Measurements from ENCODE around the gene TCERG1L. TPM values are rescaled to one million over a fixed set of nuclear protein-coding genes. Genes with fewer than 3 reads are reported as not detected.
"Not testable (repeated sequence)": the region's sequence is repeated elsewhere in the genome, so short reads cannot be mapped to it uniquely, and the experiment has no call there.

TCERG1L gene
- total and polyA plus RNA-seq, 4 donors: 1.9 to 23.5 (median 14.9) TPM

DNA sequence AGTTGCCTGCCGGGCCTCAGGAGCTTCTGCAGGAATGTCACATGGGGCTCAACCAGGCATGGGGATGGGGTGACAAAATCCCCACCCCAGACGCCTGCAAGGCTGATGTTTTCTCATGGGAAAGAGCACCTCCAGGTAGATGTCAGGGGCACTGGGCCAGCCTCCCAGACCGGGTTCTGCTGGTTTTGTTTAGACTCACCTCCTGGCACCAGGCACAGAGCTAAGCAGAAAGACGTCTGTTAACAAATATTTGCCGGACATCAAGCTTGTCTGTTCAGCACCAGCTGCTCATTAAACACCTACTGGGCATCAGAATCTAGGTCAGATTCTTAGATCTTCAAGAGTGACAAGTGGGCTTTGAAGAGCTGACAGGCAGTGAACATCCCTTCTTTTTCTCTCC, 34.9 kb upstream of the TCERG1L start:
- 56% methylated on average over 5 of the region's 5 CpGs for WGBS (ENCODE audit: insufficient coverage)
- no peaks in the 10 kb centered on the region for H3K9me3 ChIP-seq (ENCODE audit: control insufficient read depth, insufficient read depth, low read length)
- no peaks in the 10 kb centered on the region for H3K36me3 ChIP-seq (ENCODE audit: control insufficient read depth, insufficient read depth, low read length)
- no peak overlapping the region for H3K27ac ChIP-seq (ENCODE audit: low read depth, low read length)
- peaks cover 5% of the 10 kb centered on the region for H3K4me1 ChIP-seq (ENCODE audit: control insufficient read depth, insufficient read depth, low read length)
- H3K4me3 ChIP-seq (ENCODE audit: low read depth, low read length): no peak overlapping the region
- DNase-seq (ENCODE audit: low read depth in 4 of 6, low spot score in 6 of 6): no peak
- H3K27me3 ChIP-seq (ENCODE audit: control insufficient read depth, insufficient read depth, low read length): no peaks in the 10 kb centered on the region

- no peaks in the 10 kb centered on the region for H3K9me3 ChIP-seq (ENCODE audit: control insufficient read depth, insufficient read depth, low read length)
- H3K27me3 ChIP-seq (ENCODE audit: control insufficient read depth, insufficient read depth, low read length): no peaks in the 10 kb centered on the region
- H3K4me1 ChIP-seq (ENCODE audit: control insufficient read depth, insufficient read depth, low read length): peaks cover under 1% of the 10 kb centered on the region
- no peak for DNase-seq (ENCODE audit: low read depth in 4 of 6, low spot score in 6 of 6)
- no peak overlapping the region for H3K4me3 ChIP-seq (ENCODE audit: low read depth, low read length)
- WGBS (ENCODE audit: insufficient coverage): 90% methylated on average over 8 of the region's 11 CpGs
- no peaks in the 10 kb centered on the region for H3K36me3 ChIP-seq (ENCODE audit: control insufficient read depth, insufficient read depth, low read length)
- no peak overlapping the region for H3K27ac ChIP-seq (ENCODE audit: low read depth, low read length)
These were observed 34.2 kb upstream of the TCERG1L start for GRCh38 chr10:131345691-131346090.

DNA sequence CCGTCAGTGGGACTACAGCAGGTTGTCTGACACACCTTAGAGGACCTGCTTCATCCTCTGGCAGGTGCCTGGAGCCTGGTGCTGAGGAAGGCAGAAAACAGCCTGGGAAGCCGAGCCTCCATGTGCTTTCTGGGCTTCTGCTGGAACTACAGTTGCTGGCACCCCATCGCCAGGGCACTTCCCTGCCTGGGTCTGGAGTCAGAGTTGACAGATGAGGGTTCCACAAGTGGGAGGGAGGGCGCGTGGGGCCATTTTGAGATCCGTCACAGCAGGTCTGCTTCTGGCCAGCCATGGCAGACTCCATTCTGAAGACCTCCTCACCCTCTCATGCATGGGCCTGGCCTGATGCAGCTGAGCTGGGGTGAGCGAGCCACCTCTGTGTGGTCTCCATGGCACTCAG, 33.2 kb upstream of the TCERG1L start:
- no peaks in the 10 kb centered on the region for H3K9me3 ChIP-seq (ENCODE audit: control insufficient read depth, insufficient read depth, low read length)
- H3K36me3 ChIP-seq (ENCODE audit: control insufficient read depth, insufficient read depth, low read length): no peaks in the 10 kb centered on the region
- no peak for DNase-seq (ENCODE audit: low read depth in 4 of 6, low spot score in 6 of 6)
- no peaks in the 10 kb centered on the region for H3K4me1 ChIP-seq (ENCODE audit: control insufficient read depth, insufficient read depth, low read length)
- no peak overlapping the region for H3K4me3 ChIP-seq (ENCODE audit: low read depth, low read length)
- 85% methylated on average over 7 of the region's 7 CpGs for WGBS (ENCODE audit: insufficient coverage)
- no peaks in the 10 kb centered on the region for H3K27me3 ChIP-seq (ENCODE audit: control insufficient read depth, insufficient read depth, low read length)
- H3K27ac ChIP-seq (ENCODE audit: low read depth, low read length): no peak overlapping the region

GRCh38 chr10:131337741-131338140, 26.2 kb upstream of the TCERG1L start:
- Histone ChIP-seq H3K4me1 (ENCODE audit: control insufficient read depth, insufficient read depth, low read length) (no peaks in the 10 kb centered on the region), H3K4me3 (ENCODE audit: low read depth, low read length) (no peak overlapping the region)
- DNase-seq (ENCODE audit: low read depth in 4 of 6, low spot score in 6 of 6): no peak

DNA sequence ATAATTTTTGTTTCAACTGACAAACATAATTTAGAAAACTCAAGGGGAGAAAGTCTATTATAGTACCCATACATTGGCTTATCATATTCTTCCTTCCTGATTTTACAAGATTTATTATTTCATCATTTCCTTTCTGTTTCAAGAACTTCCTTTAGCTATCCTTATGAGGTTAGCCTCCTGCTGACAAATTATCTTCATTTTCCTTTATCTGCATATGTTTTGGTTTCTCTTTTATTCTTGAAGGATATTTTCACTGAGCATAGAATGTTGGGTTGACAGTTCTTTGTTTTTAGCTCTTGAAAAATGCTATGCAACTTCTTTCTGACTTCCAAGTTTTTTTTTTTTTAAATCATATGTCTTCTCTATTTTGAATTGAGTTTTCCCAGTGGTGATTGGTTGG, 21.3 kb upstream of the TCERG1L start:
- no peak for DNase-seq (ENCODE audit: low read depth in 4 of 6, low spot score in 6 of 6)
- no peak overlapping the region for H3K27ac ChIP-seq (ENCODE audit: low read depth, low read length)
- H3K4me3 ChIP-seq (ENCODE audit: low read depth, low read length): no peak overlapping the region
- H3K27me3 ChIP-seq (ENCODE audit: control insufficient read depth, insufficient read depth, low read length): no peaks in the 10 kb centered on the region
- H3K4me1 ChIP-seq (ENCODE audit: control insufficient read depth, insufficient read depth, low read length): no peaks in the 10 kb centered on the region
- H3K36me3 ChIP-seq (ENCODE audit: control insufficient read depth, insufficient read depth, low read length): no peaks in the 10 kb centered on the region
- no peaks in the 10 kb centered on the region for H3K9me3 ChIP-seq (ENCODE audit: control insufficient read depth, insufficient read depth, low read length)

More at GRCh38 chr10:131337741-131338140, 26.2 kb upstream of the TCERG1L start:
- WGBS (ENCODE audit: insufficient coverage): 93% methylated on average over 1 of the region's 5 CpGs
- H3K27me3 ChIP-seq (ENCODE audit: control insufficient read depth, insufficient read depth, low read length): no peaks in the 10 kb centered on the region
- no peaks in the 10 kb centered on the region for H3K36me3 ChIP-seq (ENCODE audit: control insufficient read depth, insufficient read depth, low read length)
- H3K9me3 ChIP-seq (ENCODE audit: control insufficient read depth, insufficient read depth, low read length): no peaks in the 10 kb centered on the region
- H3K27ac ChIP-seq (ENCODE audit: low read depth, low read length): no peak overlapping the region

- H3K27ac ChIP-seq (ENCODE audit: low read depth, low read length): no peak overlapping the region
- no peaks in the 10 kb centered on the region for H3K27me3 ChIP-seq (ENCODE audit: control insufficient read depth, insufficient read depth, low read length)
- no peak overlapping the region for H3K4me3 ChIP-seq (ENCODE audit: low read depth, low read length)
- no peaks in the 10 kb centered on the region for H3K36me3 ChIP-seq (ENCODE audit: control insufficient read depth, insufficient read depth, low read length)
- H3K4me1 ChIP-seq (ENCODE audit: control insufficient read depth, insufficient read depth, low read length): peaks cover 9% of the 10 kb centered on the region
- no peak for DNase-seq (ENCODE audit: low read depth in 4 of 6, low spot score in 6 of 6)
- no peaks in the 10 kb centered on the region for H3K9me3 ChIP-seq (ENCODE audit: control insufficient read depth, insufficient read depth, low read length)
- WGBS (ENCODE audit: insufficient coverage): 82% methylated on average over 12 of the region's 12 CpGs
These were observed 12.4 kb upstream of the TCERG1L start for GRCh38 chr10:131323880-131324279.

DNA sequence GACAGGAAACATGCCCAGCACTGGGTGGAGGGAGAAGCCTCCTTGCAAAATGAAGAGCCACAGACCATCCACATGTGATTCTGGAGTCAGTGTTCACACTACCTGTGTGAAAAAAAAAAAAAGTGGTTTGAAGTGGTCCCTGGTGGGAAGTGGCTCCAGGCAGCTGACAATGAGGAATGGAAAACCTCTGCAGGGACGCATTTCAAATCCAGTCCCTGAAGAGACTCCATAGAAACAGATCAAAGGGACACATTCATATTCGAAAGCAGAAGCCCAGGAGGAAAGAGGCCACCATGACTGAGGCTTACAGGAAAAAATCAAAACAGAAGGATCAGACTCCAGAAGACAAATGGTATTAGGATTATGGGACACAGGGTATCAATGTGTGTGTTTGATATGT, 11.5 kb upstream of the TCERG1L start:
- Histone ChIP-seq H3K27me3 (ENCODE audit: control insufficient read depth, insufficient read depth, low read length) (no peaks in the 10 kb centered on the region), H3K27ac (ENCODE audit: low read depth, low read length) (no peak overlapping the region), H3K9me3 (ENCODE audit: control insufficient read depth, insufficient read depth, low read length) (no peaks in the 10 kb centered on the region), H3K36me3 (ENCODE audit: control insufficient read depth, insufficient read depth, low read length) (no peaks in the 10 kb centered on the region), H3K4me1 (ENCODE audit: control insufficient read depth, insufficient read depth, low read length) (peaks cover 14% of the 10 kb centered on the region), H3K4me3 (ENCODE audit: low read depth, low read length) (no peak overlapping the region)
- WGBS (ENCODE audit: insufficient coverage): 40% methylated on average over 2 of the region's 2 CpGs
- DNase-seq (ENCODE audit: low read depth in 4 of 6, low spot score in 6 of 6): no peak

GRCh38 chr10:131322575-131322974, 11.1 kb upstream of the TCERG1L start:
- not testable (repeated sequence) for H3K4me3 ChIP-seq (ENCODE audit: low read depth, low read length); H3K9me3 ChIP-seq (ENCODE audit: control insufficient read depth, insufficient read depth, low read length); H3K36me3 ChIP-seq (ENCODE audit: control insufficient read depth, insufficient read depth, low read length); DNase-seq (ENCODE audit: low read depth in 4 of 6, low spot score in 6 of 6); H3K27ac ChIP-seq (ENCODE audit: low read depth, low read length); H3K27me3 ChIP-seq (ENCODE audit: control insufficient read depth, insufficient read depth, low read length)
- peaks cover 14% of the 10 kb centered on the region for H3K4me1 ChIP-seq (ENCODE audit: control insufficient read depth, insufficient read depth, low read length)
- 94% methylated on average over 18 of the region's 19 CpGs for WGBS (ENCODE audit: insufficient coverage)

DNA sequence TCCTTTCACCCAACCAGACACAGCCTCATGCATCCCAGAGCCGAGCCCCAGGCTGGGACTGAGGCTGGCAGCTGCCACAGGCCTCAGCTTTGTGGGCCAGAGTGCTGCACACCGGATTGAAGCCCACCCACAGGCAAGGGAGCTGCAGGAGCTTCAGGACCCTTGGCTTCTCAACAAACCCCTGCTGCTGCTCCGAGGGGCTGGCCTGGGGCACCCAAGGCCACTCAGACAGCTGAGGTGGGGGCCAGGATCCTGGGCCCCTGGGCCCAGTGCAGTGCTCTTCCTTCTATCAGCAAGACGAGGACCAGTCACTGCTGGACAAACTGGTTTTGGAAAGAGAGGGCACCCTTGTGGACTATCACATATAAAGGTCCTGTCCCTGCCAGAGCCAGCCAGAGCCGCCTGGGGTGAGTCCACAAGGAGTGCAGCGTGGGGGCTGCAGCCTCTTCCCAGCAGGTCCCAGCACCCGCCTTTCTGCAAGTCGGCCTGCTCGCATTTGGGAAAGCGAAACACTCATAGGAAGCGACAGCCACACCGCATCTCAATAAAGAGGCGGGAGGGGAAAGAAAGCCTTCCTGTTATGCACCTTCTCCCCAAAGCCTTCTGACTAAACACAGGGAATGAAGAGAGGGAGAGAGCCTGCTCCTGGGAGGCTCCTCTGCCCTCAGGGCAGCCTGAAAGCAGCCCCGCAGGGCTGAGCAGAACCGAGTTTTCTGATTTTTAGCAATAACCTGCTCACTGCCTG, 9.5 kb upstream of the TCERG1L start:
- peaks cover 14% of the 10 kb centered on the region for H3K4me1 ChIP-seq (ENCODE audit: control insufficient read depth, insufficient read depth, low read length)
- no peaks in the 10 kb centered on the region for H3K36me3 ChIP-seq (ENCODE audit: control insufficient read depth, insufficient read depth, low read length)
- no peak overlapping the region for H3K4me3 ChIP-seq (ENCODE audit: low read depth, low read length)
- H3K27me3 ChIP-seq (ENCODE audit: control insufficient read depth, insufficient read depth, low read length): peaks cover under 1% of the 10 kb centered on the region
- no peaks in the 10 kb centered on the region for H3K9me3 ChIP-seq (ENCODE audit: control insufficient read depth, insufficient read depth, low read length)
- no peak overlapping the region for H3K27ac ChIP-seq (ENCODE audit: low read depth, low read length)
- 66% methylated on average over 7 of the region's 15 CpGs for WGBS (ENCODE audit: insufficient coverage)
- DNase-seq (ENCODE audit: low read depth in 4 of 6, low spot score in 6 of 6): no peak

DNA sequence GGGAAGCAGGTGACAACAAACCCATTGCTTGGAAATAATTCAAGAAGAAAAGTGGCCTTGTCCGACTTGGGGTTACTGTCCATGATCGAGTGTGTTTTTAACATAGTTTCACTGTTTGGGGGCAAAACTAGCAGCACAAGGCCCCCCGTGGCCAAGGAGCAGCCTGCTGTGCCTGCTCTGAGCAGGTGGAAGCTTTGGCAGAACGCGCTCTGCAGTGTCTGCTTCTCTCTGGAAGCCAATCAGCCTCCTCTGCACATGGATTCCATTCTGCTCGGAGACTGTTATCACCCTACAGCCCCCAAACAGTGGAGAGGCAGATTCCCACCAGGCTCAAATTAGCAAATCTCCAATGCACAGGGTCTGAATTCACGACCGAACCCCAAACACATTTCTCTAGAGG, 7.3 kb upstream of the TCERG1L start:
- peak in 2 of 6 donors; percentile 50 to 57 for DNase-seq (ENCODE audit: low read depth in 4 of 6, low spot score in 6 of 6)

More for the DNA sequence above, 7.3 kb upstream of the TCERG1L start:
- no peaks in the 10 kb centered on the region for H3K36me3 ChIP-seq (ENCODE audit: control insufficient read depth, insufficient read depth, low read length)
- no peak overlapping the region for H3K4me3 ChIP-seq (ENCODE audit: low read depth, low read length)
- no peak overlapping the region for H3K27ac ChIP-seq (ENCODE audit: low read depth, low read length)
- 66% methylated on average over 8 of the region's 8 CpGs for WGBS (ENCODE audit: insufficient coverage)
- H3K4me1 ChIP-seq (ENCODE audit: control insufficient read depth, insufficient read depth, low read length): peaks cover 14% of the 10 kb centered on the region
- H3K9me3 ChIP-seq (ENCODE audit: control insufficient read depth, insufficient read depth, low read length): no peaks in the 10 kb centered on the region
- H3K27me3 ChIP-seq (ENCODE audit: control insufficient read depth, insufficient read depth, low read length): peaks cover 3% of the 10 kb centered on the region

Data from spinal cord (tissue), 10 donors.